Left lung (tissue), 10 donors: ENCODE data around the gene ERI3. TPM values are rescaled to one million over a fixed set of nuclear protein-coding genes. Genes with fewer than 3 reads are reported as not detected.

Source experiments
- ATAC-seq: fragments of 200-7000 bp; cut with Tn5 transposase; one replicate; pipeline ENCODE4 v1.9.1; 2020; ENCODE audit warnings: moderate library complexity
- DNase-seq, 4 donors: peaks; one replicate each; pipeline ENCODE4 v3.0.0-alpha.2; 2013 to 2020
- H3K27ac ChIP-seq, 2 donors: fragments of 200-600 bp; sonication (generic) in 1 of 2; one replicate each; pipeline versions ENCODE4 v1.5.0 to v1.8.0; 2020 to 2021
- H3K27me3 ChIP-seq, 2 donors: fragments of 200-600 bp; sonication (generic) in 1 of 2; one replicate each; pipeline versions ENCODE4 v1.5.0 to v1.8.0; 2020 to 2021
- H3K36me3 ChIP-seq, 2 donors: fragments of 200-600 bp; sonication (generic) in 1 of 2; one replicate each; pipeline versions ENCODE4 v1.5.0 to v1.8.0; 2020 to 2021
- H3K4me1 ChIP-seq, 2 donors: fragments of 200-600 bp; one replicate each; pipeline ENCODE4 v1.8.0; 2021
- H3K4me3 ChIP-seq, 2 donors: fragments of 200-600 bp; sonication (generic) in 1 of 2; one replicate each; pipeline versions ENCODE4 v1.5.0 to v1.8.0; 2020 to 2021; ENCODE audit warnings: mild to moderate bottlenecking in 1 of 2
- H3K9me3 ChIP-seq, 2 donors: fragments of 200-600 bp; sonication (generic) in 1 of 2; one replicate each; pipeline versions ENCODE4 v1.5.0 to v1.8.0; 2020 to 2021
- intact Hi-C, 2 donors: fragments of 100-400 bp; cut with DNase I; formaldehyde crosslinking; loops; one replicate each; pipeline versions ENCODE4 v1.11.2 to v1.14.2; 2022
- polyA plus RNA-seq, 6 donors: library from polyadenylated mRNA; unstranded; fragments of 120-200 nt; gene quantifications; one replicate each; pipeline ENCODE4 v1.2.1, GENCODE V29; 2013; ENCODE audit not compliant: insufficient read length in 6 of 6
- total RNA-seq, 2 donors: library from RNA; stranded (reverse); fragmentation: NEBNext Ultra II Directional; extraction: Animal tissue kit (Norgen Biotek cat#: 25700); gene quantifications; one replicate each; pipeline ENCODE4 v1.2.1, GENCODE V29; 2021
- TF ChIP-seq, protein P1 (sequence below), 2 donors: fragments of 200-600 bp; sonication (generic) in 1 of 2; IDR thresholded peaks; one replicate each; pipeline versions ENCODE4 v1.5.0 to v1.8.0; 2021; ENCODE audit warnings: antibody characterized with exemption in 2 of 2
- donor health status: DM: no; HTN: yes; CAD: no.
- donor health status: DM: no; HTN: no; CAD: no.

The ERI3 gene
- total and polyA plus RNA-seq, 8 donors, result 44.5 to 70.7 (median 65.3) TPM

- H3K36me3 ChIP-seq, result no peaks in the 10 kb centered on the region
- H3K4me1 ChIP-seq, result peaks cover under 1 to 4% of the 10 kb centered on the region in 2 donors
- no peaks in the 10 kb centered on the region for H3K9me3 ChIP-seq
- H3K4me3 ChIP-seq, result no peak overlapping the region
- TF ChIP-seq, protein P1, sequence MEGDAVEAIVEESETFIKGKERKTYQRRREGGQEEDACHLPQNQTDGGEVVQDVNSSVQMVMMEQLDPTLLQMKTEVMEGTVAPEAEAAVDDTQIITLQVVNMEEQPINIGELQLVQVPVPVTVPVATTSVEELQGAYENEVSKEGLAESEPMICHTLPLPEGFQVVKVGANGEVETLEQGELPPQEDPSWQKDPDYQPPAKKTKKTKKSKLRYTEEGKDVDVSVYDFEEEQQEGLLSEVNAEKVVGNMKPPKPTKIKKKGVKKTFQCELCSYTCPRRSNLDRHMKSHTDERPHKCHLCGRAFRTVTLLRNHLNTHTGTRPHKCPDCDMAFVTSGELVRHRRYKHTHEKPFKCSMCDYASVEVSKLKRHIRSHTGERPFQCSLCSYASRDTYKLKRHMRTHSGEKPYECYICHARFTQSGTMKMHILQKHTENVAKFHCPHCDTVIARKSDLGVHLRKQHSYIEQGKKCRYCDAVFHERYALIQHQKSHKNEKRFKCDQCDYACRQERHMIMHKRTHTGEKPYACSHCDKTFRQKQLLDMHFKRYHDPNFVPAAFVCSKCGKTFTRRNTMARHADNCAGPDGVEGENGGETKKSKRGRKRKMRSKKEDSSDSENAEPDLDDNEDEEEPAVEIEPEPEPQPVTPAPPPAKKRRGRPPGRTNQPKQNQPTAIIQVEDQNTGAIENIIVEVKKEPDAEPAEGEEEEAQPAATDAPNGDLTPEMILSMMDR (IDR thresholded peaks at IDR 0.05), result no peak
- no peaks in the 10 kb centered on the region for H3K27me3 ChIP-seq
- ATAC-seq, result no peak
- no peak for DNase-seq
- H3K27ac ChIP-seq, result no peak overlapping the region
- intact Hi-C loops, result no loop called here
Measured at GRCh38 chr1:44359234-44359935, 4.3 kb upstream of the ERI3 start.

DNA sequence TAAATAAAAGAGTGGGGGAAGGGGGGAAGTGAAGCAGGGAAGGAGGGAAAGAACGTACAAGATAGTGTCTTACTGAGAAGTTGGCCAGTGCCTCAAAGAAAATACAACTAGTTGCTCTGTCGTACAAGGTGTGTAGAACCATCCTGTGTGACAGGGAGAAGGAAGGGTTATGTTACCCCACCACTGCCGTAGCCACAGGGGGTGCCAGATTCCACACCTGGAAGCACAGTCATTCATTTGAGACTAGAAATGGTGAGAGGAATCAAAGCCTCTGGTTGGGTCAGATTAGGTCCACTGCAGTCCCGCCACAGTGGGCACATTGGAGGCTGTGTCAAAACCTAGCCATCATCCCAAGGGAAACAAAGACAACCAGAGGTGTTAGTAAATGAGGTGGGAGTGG is 2.7 kb upstream of the ERI3 start:
- Histone ChIP-seq H3K4me1 (peaks cover 6 to 18% of the 10 kb centered on the region in 2 donors), H3K9me3 (no peaks in the 10 kb centered on the region), H3K4me3 (no peak overlapping the region), H3K27ac (no peak overlapping the region), H3K27me3 (no peaks in the 10 kb centered on the region), H3K36me3 (no peaks in the 10 kb centered on the region)
- ATAC-seq, result no peak
- no peak for DNase-seq
- TF ChIP-seq, protein P1 (IDR thresholded peaks at IDR 0.05), result no peak
- intact Hi-C loops, result no loop called here

DNA sequence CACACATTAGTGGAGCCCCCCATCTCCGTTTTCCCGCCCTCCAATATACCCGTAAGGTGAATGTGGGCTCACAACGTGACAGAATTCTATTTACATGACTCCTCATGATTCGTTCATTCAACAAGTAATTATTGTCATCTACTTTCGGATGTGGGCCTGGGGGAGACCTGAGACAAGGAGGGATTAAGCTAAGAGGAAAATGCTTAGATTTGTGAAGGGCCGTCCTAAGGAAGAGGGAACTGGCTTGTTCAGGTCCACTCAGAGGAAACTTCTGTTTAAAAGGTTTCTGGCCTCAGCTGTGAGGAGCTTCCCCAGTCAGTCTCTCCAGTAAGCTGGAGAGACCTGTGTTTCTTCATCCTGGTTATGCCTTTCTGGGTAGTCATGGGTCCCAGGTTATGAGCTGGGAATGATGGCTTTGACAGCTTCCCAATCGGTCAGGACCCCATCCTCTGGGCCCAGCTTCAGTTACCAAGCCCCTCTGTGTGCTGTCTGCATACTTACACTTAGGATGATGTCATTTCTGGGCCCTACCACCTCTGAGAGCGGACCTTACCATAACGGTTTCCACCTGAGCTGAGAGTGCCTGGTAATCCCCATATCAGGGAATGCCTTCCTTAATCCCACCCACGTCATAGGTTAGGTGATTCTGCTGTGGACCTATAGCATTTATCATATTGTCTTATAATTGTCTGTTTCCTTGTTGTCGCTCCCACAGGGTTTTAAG is 687 bp upstream of the ERI3 start:
- no peaks in the 10 kb centered on the region for H3K36me3 ChIP-seq
- H3K9me3 ChIP-seq, result no peaks in the 10 kb centered on the region
- peaks cover 6 to 18% of the 10 kb centered on the region in 2 donors for H3K4me1 ChIP-seq
- peak overlapping the region; percentile 83 to 94 for H3K4me3 ChIP-seq
- ATAC-seq (no peak), DNase-seq (no peak)
- no peaks in the 10 kb centered on the region for H3K27me3 ChIP-seq
- TF ChIP-seq, protein P1 (IDR thresholded peaks at IDR 0.05), result no peak
- H3K27ac ChIP-seq, result no peak overlapping the region
- intact Hi-C loops, result no loop called here

GRCh38 chr1:44354268-44354839 is 703 bp downstream of the ERI3 start:
- TF ChIP-seq, protein P1 (IDR thresholded peaks at IDR 0.05), result no peak
- Histone ChIP-seq H3K27ac (peak overlapping the region in 1 of 2 donors; percentile 63), H3K36me3 (no peaks in the 10 kb centered on the region), H3K4me1 (peaks cover 6 to 18% of the 10 kb centered on the region in 2 donors), H3K27me3 (no peaks in the 10 kb centered on the region), H3K9me3 (no peaks in the 10 kb centered on the region), H3K4me3 (peak overlapping the region; percentile 83 to 94)
- no peak for ATAC-seq
- intact Hi-C loops, result no loop called here
- DNase-seq, result peak in 1 of 4 donors; percentile 36

DNA sequence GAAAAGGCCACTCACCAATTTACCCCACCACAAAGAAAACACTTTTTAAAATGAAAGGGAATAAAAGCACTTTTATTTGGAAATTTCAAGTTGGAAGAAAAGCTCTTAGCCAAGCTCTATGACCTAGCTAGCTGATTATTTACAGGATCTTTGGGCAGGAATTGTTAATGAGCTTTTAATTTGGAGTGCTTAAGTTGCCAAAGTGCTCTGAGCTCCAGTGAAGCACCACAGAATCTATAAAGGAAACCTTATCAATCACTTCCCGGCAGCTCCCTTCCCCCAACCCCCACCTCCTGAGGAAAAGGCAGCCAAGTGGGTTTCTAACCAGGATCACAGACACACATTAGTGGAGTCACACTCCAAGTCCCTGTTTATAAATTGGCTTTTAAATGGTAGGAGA is 1.5 kb downstream of the ERI3 start:
- DNase-seq, result no peak
- H3K27me3 ChIP-seq, result no peaks in the 10 kb centered on the region
- intact Hi-C loops, result no loop called here
- no peak overlapping the region for H3K27ac ChIP-seq
- H3K4me1 ChIP-seq, result peaks cover 6 to 18% of the 10 kb centered on the region in 2 donors
- no peaks in the 10 kb centered on the region for H3K36me3 ChIP-seq
- H3K9me3 ChIP-seq, result no peaks in the 10 kb centered on the region
- TF ChIP-seq, protein P1 (IDR thresholded peaks at IDR 0.05), result no peak
- no peak overlapping the region for H3K4me3 ChIP-seq
- ATAC-seq, result no peak
